Fibroblast of lung (primary cell): ENCODE results near the gene THOC7. TPM values are rescaled to one million over a fixed set of nuclear protein-coding genes. Genes with fewer than 3 reads are reported as not detected.

Experiments used
- DNase-seq, 2 donors: peaks; one replicate each; pipeline versions ENCODE4 v3.0.0 to v3.0.0-alpha.2; 2010; ENCODE audit warnings: low read depth in 2 of 2
- H2AFZ ChIP-seq: 2 replicates; pipeline ENCODE4 v1.5.1; 2012; ENCODE audit warnings: low read length, control low read depth, inconsistent platforms
- H3K27ac ChIP-seq: 2 replicates; pipeline ENCODE4 v1.5.1; 2011; ENCODE audit warnings: low read length, control low read depth; ENCODE audit not compliant: insufficient read depth
- H3K27me3 ChIP-seq: 2 replicates; pipeline ENCODE4 v1.5.1; 2011; ENCODE audit warnings: mild to moderate bottlenecking, low read length; ENCODE audit not compliant: control insufficient read depth, insufficient read depth
- H3K36me3 ChIP-seq: 2 replicates; pipeline ENCODE4 v1.5.1; 2011; ENCODE audit warnings: low read length; ENCODE audit not compliant: control insufficient read depth, insufficient read depth
- H3K4me1 ChIP-seq: 2 replicates; pipeline ENCODE4 v1.5.1; 2011; ENCODE audit warnings: low read length; ENCODE audit not compliant: control insufficient read depth, insufficient read depth; ENCODE audit errors: extremely low read depth
- H3K4me2 ChIP-seq: 2 replicates; pipeline ENCODE4 v1.5.1; 2011; ENCODE audit warnings: low read length, control low read depth; ENCODE audit not compliant: insufficient read depth; ENCODE audit errors: extremely low read depth
- H3K4me3 ChIP-seq, 4 experiments: fragments of 200-600 bp in 1 of 4; sonication (generic) in 1 of 4; replicated peaks in 1 of 4; 2 replicates each; pipeline ENCODE4 v1.5.1; 2011 to 2016; ENCODE audit warnings: low read length in 4 of 4, low read depth in 3 of 4, mild to moderate bottlenecking in 3 of 4, control low read depth in 2 of 4, inconsistent platforms in 1 of 4, mixed read lengths in 1 of 4; ENCODE audit not compliant: insufficient read depth in 1 of 4; ENCODE audit errors: control extremely low read depth in 1 of 4
- H3K79me2 ChIP-seq: 2 replicates; pipeline ENCODE4 v1.5.1; 2012; ENCODE audit warnings: mild to moderate bottlenecking, low read length, inconsistent platforms; ENCODE audit not compliant: control insufficient read depth, insufficient read depth
- H3K9ac ChIP-seq: 2 replicates; pipeline ENCODE4 v1.5.1; 2011; ENCODE audit warnings: mild to moderate bottlenecking, low read length, control low read depth; ENCODE audit not compliant: insufficient read depth
- H3K9me3 ChIP-seq: 2 replicates; pipeline ENCODE4 v1.5.1; 2012; ENCODE audit warnings: low read depth, low read length; ENCODE audit not compliant: control insufficient read depth, insufficient read depth
- H4K20me1 ChIP-seq: 2 replicates; pipeline ENCODE4 v1.5.1; 2011; ENCODE audit warnings: low read length; ENCODE audit not compliant: control insufficient read depth, insufficient read depth; ENCODE audit errors: extremely low read depth
- CTCF ChIP-seq, 2 donors: IDR thresholded peaks in 1 of 2; conservative IDR thresholded peaks in 1 of 2; 1 replicate in 1 of 2; 2 replicates in 1 of 2; pipeline ENCODE4 v1.5.1; 2011 to 2012; ENCODE audit warnings: low read length in 2 of 2, control low read depth in 1 of 2, inconsistent platforms in 1 of 2, low read depth in 1 of 2, mild to moderate bottlenecking in 1 of 2
- EZH2 ChIP-seq: IDR thresholded peaks from 2 replicates; pipeline ENCODE4 v1.5.1; 2012; ENCODE audit warnings: low read length, control low read depth, mild to moderate bottlenecking; ENCODE audit errors: missing control alignments
- polyA plus RNA-seq, 2 donors: library from polyadenylated mRNA; depleted of rRNA in 1 of 2; stranded (reverse) in 1 of 2; unstranded in 1 of 2; fragments of >200 nt; gene quantifications; 2 replicates each; pipeline ENCODE4 v1.2.1, GENCODE V29; 2011 to 2012; ENCODE audit warnings: missing spikeins in 1 of 2
- total RNA-seq: library from RNA; depleted of rRNA; stranded (reverse); fragments of >200 nt; gene quantifications from 2 replicates; pipeline ENCODE4 v1.2.1, GENCODE V29; 2014

Gene THOC7
- total and polyA plus RNA-seq, 2 donors (not counting 1 experiment from before 2014, with no cell fraction given) = 35.3 to 103 TPM

- no peaks in the 10 kb centered on the region for H3K27me3 ChIP-seq
- no peak for DNase-seq
- peak within 1 kb of the TSS; percentile 40 for H3K4me2 ChIP-seq
- H3K36me3 ChIP-seq = no peaks in the 10 kb centered on the region
- no peaks in the 10 kb centered on the region for H3K79me2 ChIP-seq
- H3K4me1 ChIP-seq = peaks cover 4% of the 10 kb centered on the region
- no peaks in the 10 kb centered on the region for H4K20me1 ChIP-seq
- H3K4me3 ChIP-seq = no peak within 1 kb of the TSS
- no peaks in the 10 kb centered on the region for H3K9me3 ChIP-seq
- H3K27ac ChIP-seq = no peak within 1 kb of the TSS
- H2AFZ ChIP-seq = no peak within 1 kb of the TSS
- no peak for TF ChIP-seq CTCF (conservative IDR thresholded peaks at IDR 0.05 in 1 of 2, IDR thresholded peaks at IDR 0.05 in 1 of 2; ENCODE audit: low read depth in 1 of 2, low read length in 2 of 2)
- TF ChIP-seq EZH2 = no peak
- H3K9ac ChIP-seq = no peak within 1 kb of the TSS
Measured at GRCh38 chr3:63819151-63819398, 44.5 kb downstream of the THOC7 start, which contains the start of gene C3orf49. TSS of gene C3orf49 (plus strand) at chr3:63819299. CDS start at chr3:63819472, 173 bp downstream.

GRCh38 chr3:63818282-63819150, 45.1 kb downstream of the THOC7 start:
- Histone ChIP-seq H4K20me1 (no peaks in the 10 kb centered on the region), H3K27me3 (no peaks in the 10 kb centered on the region), H3K9ac (no peak overlapping the region), H3K4me1 (peaks cover 4% of the 10 kb centered on the region), H3K4me3 (no peak overlapping the region), H3K4me2 (peak overlapping the region; percentile 40), H2AFZ (no peak overlapping the region), H3K27ac (no peak overlapping the region), H3K36me3 (no peaks in the 10 kb centered on the region), H3K9me3 (no peaks in the 10 kb centered on the region), H3K79me2 (no peaks in the 10 kb centered on the region)
- peak; percentile 54 to 74 for DNase-seq
- no peak for TF ChIP-seq EZH2
- TF ChIP-seq CTCF (conservative IDR thresholded peaks at IDR 0.05 in 1 of 2, IDR thresholded peaks at IDR 0.05 in 1 of 2; ENCODE audit: low read depth in 1 of 2, low read length in 2 of 2) = peak; percentile 81 to 83

- Histone ChIP-seq H3K4me2 (no peak overlapping the region), H3K9me3 (no peaks in the 10 kb centered on the region), H3K4me1 (peaks cover 4% of the 10 kb centered on the region), H3K9ac (no peak overlapping the region), H3K4me3 (no peak overlapping the region), H2AFZ (no peak overlapping the region), H3K27ac (no peak overlapping the region), H3K27me3 (no peaks in the 10 kb centered on the region), H4K20me1 (no peaks in the 10 kb centered on the region), H3K36me3 (no peaks in the 10 kb centered on the region), H3K79me2 (no peaks in the 10 kb centered on the region)
- TF ChIP-seq CTCF (conservative IDR thresholded peaks at IDR 0.05 in 1 of 2, IDR thresholded peaks at IDR 0.05 in 1 of 2; ENCODE audit: low read depth in 1 of 2, low read length in 2 of 2) (no peak), EZH2 (no peak)
- no peak for DNase-seq
Measured at GRCh38 chr3:63817225-63817624, 46.4 kb downstream of the THOC7 start.
